Parietal lobe (tissue), 1 donor: ENCODE results near the gene IGFLR1. TPM values are rescaled to one million over a fixed set of nuclear protein-coding genes. Genes with fewer than 3 reads are reported as not detected.

ENCODE experiments used
- total RNA-seq: library from RNA; depleted of rRNA; stranded (reverse); fragments of >200 nt; gene quantifications from one replicate; pipeline ENCODE4 v1.2.3, GENCODE V29; 2014

IGFLR1 gene
- 0.94 TPM for total RNA-seq

GRCh38 chr19:35742121-35742724, at the start of gene IGFLR1:
IGFLR1 (minus strand) TSS chr19:35742452; CDS start chr19:35741180, 1,272 bp downstream.

DNA sequence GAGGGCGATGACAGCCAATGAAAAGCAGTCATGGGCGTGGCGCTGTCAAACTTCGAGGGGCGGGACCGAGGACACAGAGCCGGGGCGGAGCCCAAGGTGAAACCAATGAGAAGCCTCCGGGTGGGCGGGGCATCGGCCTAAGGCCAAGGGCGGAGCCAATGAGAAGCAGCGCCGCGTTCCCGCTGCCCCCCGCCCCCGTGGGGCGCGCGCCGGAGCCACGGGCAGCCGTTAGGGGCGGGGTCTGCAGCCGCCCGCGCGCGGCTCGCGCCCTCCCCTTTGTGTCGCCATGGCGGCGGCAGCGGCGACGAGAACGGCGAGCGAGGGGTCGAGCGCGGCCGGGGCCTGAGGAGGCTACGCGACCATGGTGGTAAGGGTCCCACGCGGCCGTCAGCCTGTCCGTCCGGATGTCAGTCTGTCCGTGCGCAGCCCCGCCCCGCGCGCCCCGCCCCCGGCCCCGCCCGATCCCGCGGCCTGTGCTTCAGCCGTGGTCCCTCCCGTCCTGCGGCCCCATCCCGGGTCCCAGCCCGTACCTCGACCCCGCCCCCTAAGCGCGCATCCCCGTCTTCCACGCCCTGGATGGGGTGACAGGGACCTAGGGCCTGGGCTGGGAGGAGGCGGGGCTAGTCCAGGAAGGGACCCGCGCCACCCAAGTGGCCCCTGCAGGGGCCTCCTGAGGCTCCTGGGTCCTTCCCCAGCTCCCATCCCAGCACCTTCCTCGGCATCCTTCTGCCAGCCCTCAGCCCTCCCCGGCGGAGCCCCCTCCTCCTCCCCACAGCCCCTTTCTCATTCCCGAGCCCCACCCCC, 33.2 kb upstream of the IGFLR1 start, which contains the start of gene ARHGAP33:
Gene ARHGAP33, plus strand, starts transcription at position 267 of the 804 bp plus-strand sequence. Its CDS starts 95 bp downstream, at position 362.

GRCh38 chr19:35757749-35758608, 15.7 kb upstream of the IGFLR1 start, which contains the start of gene PROSER3:
PROSER3 (plus strand) TSS chr19:35758176; CDS start chr19:35758216, 40 bp downstream.

DNA sequence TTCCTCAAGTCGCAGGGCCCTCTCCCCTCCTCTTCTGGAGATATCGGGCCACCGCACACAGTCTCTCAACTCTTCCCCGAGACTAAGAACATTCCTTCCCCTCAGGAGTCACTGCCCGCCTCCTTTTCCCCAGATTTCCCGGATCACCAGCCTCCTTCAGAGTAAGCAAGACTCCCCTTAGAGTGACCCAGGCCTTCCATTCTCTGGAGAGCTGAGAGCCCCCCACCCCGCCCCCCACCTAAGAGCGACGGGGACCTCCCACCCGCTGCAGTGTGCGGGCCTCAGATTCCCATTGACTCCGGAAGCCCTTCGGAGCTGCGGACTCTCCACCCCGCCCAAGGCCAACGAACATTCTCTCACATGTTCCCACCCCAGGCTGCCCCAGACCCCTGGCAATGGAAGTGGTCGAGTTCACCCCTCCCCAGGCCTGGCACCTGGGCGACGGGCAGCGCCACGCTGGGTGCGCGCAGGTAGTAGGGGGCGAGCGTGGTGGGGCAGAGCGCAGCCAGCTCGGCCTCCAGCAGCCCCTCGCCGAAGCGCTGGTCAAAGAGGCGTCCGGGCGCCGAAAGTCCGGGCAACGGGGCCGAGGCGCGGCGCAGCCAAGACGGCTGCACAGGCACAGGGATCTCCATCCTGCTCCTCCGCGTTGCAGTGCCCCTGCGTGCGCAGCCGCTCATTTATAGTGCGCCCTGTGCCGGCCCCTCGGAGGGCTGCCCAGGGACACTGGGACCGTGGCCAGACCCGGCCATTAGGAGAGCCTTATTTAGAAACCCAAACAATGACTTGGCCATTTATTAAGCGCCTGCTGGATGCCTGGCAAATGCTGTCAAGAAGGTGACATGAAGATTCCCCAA, 14.4 kb upstream of the IGFLR1 start, which contains the start of gene HSPB6:
Gene HSPB6, minus strand, starts transcription at position 653 of the 854 bp plus-strand sequence. Its CDS starts 21 bp downstream, at position 632.

GRCh38 chr19:35748106-35749020, 6.1 kb upstream of the IGFLR1 start, which contains the start of gene LIN37:
LIN37 (plus strand) TSS chr19:35748576; CDS start chr19:35748725, 149 bp downstream.

GRCh38 chr19:35745328-35746086, 3.3 kb upstream of the IGFLR1 start, which contains the start of the genes PSENEN and U2AF1L4:
PSENEN (plus strand) TSS chr19:35745651; CDS start chr19:35745931, 280 bp downstream.
U2AF1L4 (minus strand) TSS chr19:35745418; CDS start chr19:35745391, 27 bp downstream.

DNA sequence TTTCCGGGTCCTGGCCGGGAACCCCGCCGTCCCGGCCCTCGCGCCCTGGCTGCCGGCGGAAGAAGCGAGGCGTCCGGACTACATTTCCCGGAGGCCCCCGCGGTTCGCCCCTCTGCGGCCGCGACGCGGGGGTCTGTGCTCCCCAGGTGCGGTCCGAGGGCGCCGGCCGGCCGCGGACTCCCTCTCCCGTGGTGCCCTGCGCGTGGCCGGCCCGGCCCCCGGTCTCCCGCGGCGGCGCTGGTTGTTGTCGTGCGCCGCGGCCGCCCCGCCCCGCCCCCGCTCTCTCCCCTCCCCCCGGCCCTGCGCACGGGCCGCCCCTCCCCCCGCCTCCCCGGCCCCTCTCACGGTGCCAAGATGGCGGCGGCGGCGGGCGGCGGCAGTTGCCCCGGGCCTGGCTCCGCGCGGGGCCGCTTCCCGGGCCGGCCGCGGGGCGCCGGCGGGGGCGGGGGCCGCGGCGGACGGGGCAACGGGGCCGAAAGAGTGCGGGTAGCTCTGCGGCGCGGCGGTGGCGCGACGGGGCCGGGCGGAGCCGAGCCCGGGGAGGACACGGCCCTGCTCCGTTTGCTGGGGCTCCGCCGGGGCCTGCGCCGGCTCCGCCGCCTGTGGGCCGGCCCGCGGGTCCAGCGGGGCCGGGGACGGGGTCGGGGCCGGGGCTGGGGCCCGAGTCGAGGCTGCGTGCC, 24.4 kb downstream of the IGFLR1 start, which contains the start of gene KMT2B:
Gene KMT2B, plus strand, starts transcription at position 339 of the 680 bp plus-strand sequence. Its CDS starts 16 bp downstream, at position 355.

DNA sequence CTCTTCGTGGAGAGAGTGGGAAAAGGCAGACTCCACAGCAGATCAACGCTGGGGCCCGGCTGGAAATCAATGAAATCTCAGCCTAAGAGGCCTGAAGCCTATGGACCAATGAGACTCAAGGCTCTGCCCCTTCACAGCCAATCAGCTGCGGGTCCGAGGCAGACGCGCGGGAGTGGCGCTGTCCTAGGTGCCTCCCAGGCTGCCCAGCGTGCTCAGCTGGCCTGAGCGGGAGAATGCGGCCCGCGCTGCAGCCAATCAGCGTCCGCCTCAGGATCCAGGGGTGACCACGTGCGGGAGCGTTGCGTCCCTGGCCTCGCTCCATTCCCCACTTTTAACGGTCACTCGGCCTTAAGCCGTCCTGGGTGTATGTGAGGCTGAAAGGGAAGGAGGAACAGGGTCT, 38.0 kb downstream of the IGFLR1 start, which contains the start of gene ZBTB32:
Gene ZBTB32, plus strand, starts transcription at position 341 of the 400 bp plus-strand sequence. CDS start 10,069 bp downstream, outside the sequence.

Other genes with a start within 250 kb of the IGFLR1 start
- gene DMKN, start 228.8 kb downstream of the IGFLR1 start, total RNA-seq = not detected
- not detected for gene SBSN, start 214.1 kb downstream of the IGFLR1 start, total RNA-seq
- not detected for gene GAPDHS, start 209.0 kb downstream of the IGFLR1 start, total RNA-seq
- 39.8 TPM for gene TMEM147, start 196.8 kb downstream of the IGFLR1 start, total RNA-seq
- gene ATP4A, start 178.8 kb downstream of the IGFLR1 start, total RNA-seq = not detected
- not detected for gene PMIS2, start 156.3 kb downstream of the IGFLR1 start, total RNA-seq
- 7.5 TPM for gene HAUS5, start 129.7 kb downstream of the IGFLR1 start, total RNA-seq
- 18.8 TPM for gene RBM42, start 113.4 kb downstream of the IGFLR1 start, total RNA-seq
- 0.94 TPM for gene ETV2, start 100.7 kb downstream of the IGFLR1 start, total RNA-seq
- 115 TPM for gene COX6B1, start 94.1 kb downstream of the IGFLR1 start, total RNA-seq
- not detected for gene UPK1A, start 75.9 kb downstream of the IGFLR1 start, total RNA-seq
- not detected for gene ZBTB32, start 37.9 kb downstream of the IGFLR1 start, total RNA-seq
- gene KMT2B, start 24.4 kb downstream of the IGFLR1 start, total RNA-seq = 11.6 TPM
- gene U2AF1L4, start 3.0 kb upstream of the IGFLR1 start, total RNA-seq = 5.3 TPM
- gene PSENEN, start 3.2 kb upstream of the IGFLR1 start, total RNA-seq = 8.8 TPM
- 16.9 TPM for gene LIN37, start 6.1 kb upstream of the IGFLR1 start, total RNA-seq
- gene HSPB6, start 14.6 kb upstream of the IGFLR1 start, total RNA-seq = not detected
- 5.9 TPM for gene PROSER3, start 15.7 kb upstream of the IGFLR1 start, total RNA-seq
- gene ARHGAP33, start 33.1 kb upstream of the IGFLR1 start, total RNA-seq = 123 TPM
- not detected for gene PRODH2, start 70.4 kb upstream of the IGFLR1 start, total RNA-seq
- gene NPHS1, start 110.1 kb upstream of the IGFLR1 start, total RNA-seq = not detected
- 0.94 TPM for gene KIRREL2, start 114.5 kb upstream of the IGFLR1 start, total RNA-seq
- 197 TPM for gene APLP1, start 126.1 kb upstream of the IGFLR1 start, total RNA-seq
- gene NFKBID, start 158.1 kb upstream of the IGFLR1 start, total RNA-seq = 3.8 TPM
- gene HCST, start 160.1 kb upstream of the IGFLR1 start, total RNA-seq = 1.6 TPM
- 3.4 TPM for gene TYROBP, start 165.8 kb upstream of the IGFLR1 start, total RNA-seq
- 15.7 TPM for gene LRFN3, start 193.9 kb upstream of the IGFLR1 start, total RNA-seq